GM23338 (cell line): ENCODE data around the gene GPR39. TPM values are rescaled to one million over a fixed set of nuclear protein-coding genes. Genes with fewer than 3 reads are reported as not detected.

ENCODE experiments used
- ATAC-seq: fragments of 200-7000 bp; cut with Tn5 transposase; 3 replicates; pipeline ENCODE4 v1.9.1; 2020
- DNase-seq: peaks from one replicate; pipeline ENCODE4 v3.0.0-alpha.2; 2015; ENCODE audit warnings: low spot score
- H2AFZ ChIP-seq: fragments of 200-600 bp; sonication (generic); 2 replicates; pipeline ENCODE4 v1.8.0; 2016; ENCODE audit warnings: antibody characterized with exemption, mild to moderate bottlenecking, moderate library complexity
- H3F3A ChIP-seq: fragments of 200-600 bp; sonication (generic); replicated peaks from 2 replicates; pipeline ENCODE4 v1.8.0; 2017; ENCODE audit warnings: antibody characterized with exemption, mixed run types, low read depth
- H3K27ac ChIP-seq: fragments of 200-600 bp; sonication (generic); 2 replicates; pipeline ENCODE4 v1.6.1; 2016; ENCODE audit warnings: low read depth
- H3K27me3 ChIP-seq: fragments of 200-600 bp; sonication (generic); 2 replicates; pipeline ENCODE4 v1.8.0; 2016; ENCODE audit warnings: mild to moderate bottlenecking, mixed run types, moderate library complexity; ENCODE audit not compliant: insufficient read depth
- H3K36me3 ChIP-seq: fragments of 200-600 bp; sonication (generic); 2 replicates; pipeline ENCODE4 v1.8.0; 2016; ENCODE audit warnings: mild to moderate bottlenecking; ENCODE audit not compliant: insufficient read depth
- H3K4me1 ChIP-seq: fragments of 200-600 bp; sonication (generic); 2 replicates; pipeline ENCODE4 v1.8.0; 2016; ENCODE audit warnings: mild to moderate bottlenecking, moderate library complexity; ENCODE audit not compliant: insufficient read depth
- H3K4me2 ChIP-seq: fragments of 200-600 bp; sonication (generic); 2 replicates; pipeline ENCODE4 v1.7.1; 2017; ENCODE audit warnings: mixed run types
- H3K4me3 ChIP-seq: fragments of 200-600 bp; sonication (generic); 2 replicates; pipeline ENCODE4 v1.6.1; 2016; ENCODE audit warnings: mixed run types
- H3K79me2 ChIP-seq: fragments of 200-600 bp; sonication (generic); replicated peaks from 2 replicates; pipeline ENCODE4 v1.8.0; 2017; ENCODE audit warnings: mild to moderate bottlenecking; ENCODE audit not compliant: insufficient read depth
- H3K9me2 ChIP-seq: fragments of 200-600 bp; sonication (generic); 2 replicates; pipeline ENCODE4 v1.8.0; 2017; ENCODE audit not compliant: insufficient read depth
- H4K20me1 ChIP-seq: fragments of 200-600 bp; sonication (generic); replicated peaks from 2 replicates; pipeline ENCODE4 v1.8.0; 2017; ENCODE audit warnings: mild to moderate bottlenecking; ENCODE audit not compliant: insufficient read depth
- H3K27ac Mint-ChIP-seq: 2 replicates; pipeline ENCODE4 v1.8.0; 2020; ENCODE audit warnings: inconsistent platforms, mild to moderate bottlenecking, moderate library complexity, mixed read lengths
- H3K27me3 Mint-ChIP-seq: 3 replicates; pipeline ENCODE4 v1.8.0; 2022; ENCODE audit warnings: low read depth, mild to moderate bottlenecking, moderate library complexity, mixed read lengths, inconsistent platforms; ENCODE audit not compliant: insufficient read depth, poor library complexity
- H3K36me3 Mint-ChIP-seq: 3 replicates; pipeline ENCODE4 v1.8.0; 2021; ENCODE audit warnings: low read depth, mild to moderate bottlenecking, inconsistent platforms, moderate library complexity, mixed read lengths
- H3K4me1 Mint-ChIP-seq: 3 replicates; pipeline ENCODE4 v1.8.0; 2020; ENCODE audit warnings: mild to moderate bottlenecking, inconsistent platforms, mixed read lengths
- H3K4me3 Mint-ChIP-seq: 3 replicates; pipeline ENCODE4 v1.8.0; 2021; ENCODE audit warnings: moderate library complexity, mild to moderate bottlenecking, inconsistent platforms, mixed read lengths
- H3K9me3 Mint-ChIP-seq: 3 replicates; pipeline ENCODE4 v1.8.0; 2020; ENCODE audit warnings: moderate library complexity, mild to moderate bottlenecking, inconsistent platforms, mixed read lengths
- CREB1 ChIP-seq: fragments of 250-450 bp; sonication (Bioruptor Pico); IDR thresholded peaks from 2 replicates; pipeline ENCODE4 v1.5.0; 2020; ENCODE audit warnings: low read depth, mild to moderate bottlenecking, moderate library complexity
- ETS1 ChIP-seq: IDR thresholded peaks from 2 replicates; pipeline ENCODE4 v1.6.1; 2016; ENCODE audit warnings: antibody characterized with exemption
- EZH2 ChIP-seq: fragments of 200-600 bp; sonication (generic); IDR thresholded peaks from one replicate; pipeline ENCODE4 v1.8.0; 2017; ENCODE audit warnings: antibody characterized with exemption, mild to moderate bottlenecking, low read depth; ENCODE audit not compliant: unreplicated experiment
- EZH2phosphoT487 ChIP-seq: fragments of 200-600 bp; sonication (generic); IDR thresholded peaks from one replicate; pipeline ENCODE4 v1.8.1; 2018; ENCODE audit warnings: antibody characterized with exemption; ENCODE audit not compliant: unreplicated experiment
- JUNB ChIP-seq: IDR thresholded peaks from one replicate; pipeline ENCODE4 v1.6.1; 2016; ENCODE audit warnings: antibody characterized with exemption; ENCODE audit not compliant: unreplicated experiment
- POLR2AphosphoS5 ChIP-seq: IDR thresholded peaks from 2 replicates; pipeline ENCODE4 v1.6.1; 2016; ENCODE audit warnings: antibody characterized with exemption, low read depth
- REST ChIP-seq: IDR thresholded peaks from one replicate; pipeline ENCODE4 v1.6.1; 2018; ENCODE audit warnings: antibody characterized with exemption; ENCODE audit not compliant: unreplicated experiment
- ZNF331 ChIP-seq: fragments of 250-450 bp; sonication (Bioruptor Pico); IDR thresholded peaks from 2 replicates; pipeline ENCODE4 v1.5.0; 2020; ENCODE audit warnings: low read depth, mild to moderate bottlenecking, moderate library complexity
- polyA plus RNA-seq: library from polyadenylated mRNA; unstranded; fragments of >200 nt; fragmentation: Nextera tagmentation; extraction: Ambion mirVana; gene quantifications from 2 replicates; pipeline ENCODE4 v1.2.1, GENCODE V29; 2016
- total RNA-seq: library from RNA; depleted of rRNA; stranded (reverse); fragments of >200 nt; shearing (Covaris generic); gene quantifications from 2 replicates; pipeline ENCODE4 v1.2.3, GENCODE V29; 2014
- TF ChIP-seq, protein P1 (sequence below): fragments of 250-450 bp; sonication (Bioruptor Pico); IDR thresholded peaks from 2 replicates; pipeline ENCODE4 v1.5.0; 2020; ENCODE audit warnings: mild to moderate bottlenecking, moderate library complexity

The GPR39 gene
- total and polyA plus RNA-seq, 2 experiments from 2014 or later = 0.55 to 1.9 TPM

- TF ChIP-seq CREB1 (CRISPR knock-in tag) (no peak), POLR2AphosphoS5 (no peak), ZNF331 (no peak)
Measured at GRCh38 chr2:132496555-132496954, 80.0 kb downstream of the GPR39 start (continued).

DNA sequence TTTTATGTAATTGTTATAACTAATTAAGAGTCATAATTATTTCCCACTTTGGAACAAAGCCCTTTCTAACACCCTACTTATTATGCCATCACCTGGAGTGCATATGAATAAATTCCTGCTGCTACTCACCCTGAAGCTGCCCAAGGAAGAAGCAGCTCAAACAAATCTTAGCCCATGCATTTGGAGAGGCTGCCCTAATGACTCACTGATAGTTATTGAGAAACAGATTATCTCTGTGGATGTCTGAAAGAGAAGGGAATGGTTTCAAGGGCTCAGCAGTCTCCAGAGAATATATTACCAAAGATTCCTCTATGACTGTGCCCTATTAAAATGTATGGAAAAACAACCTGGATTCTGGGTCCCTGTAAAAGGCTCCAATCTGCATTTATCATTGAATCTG, 81.0 kb downstream of the GPR39 start:
- H3K4me1 ChIP-seq = no peaks in the 10 kb centered on the region
- no peaks in the 10 kb centered on the region for H3K27me3 ChIP-seq
- peaks cover 4% of the 10 kb centered on the region for H3K9me3 Mint-ChIP-seq
- peaks cover 4% of the 10 kb centered on the region for H3K27me3 Mint-ChIP-seq
- H3K27ac ChIP-seq = no peak overlapping the region
- H3K4me3 ChIP-seq = no peak overlapping the region
- no peak overlapping the region for H3K4me3 Mint-ChIP-seq
- H3F3A ChIP-seq = no peaks in the 10 kb centered on the region
- DNase-seq = no peak
- TF ChIP-seq EZH2 (no peak), CREB1 (CRISPR knock-in tag) (no peak), EZH2phosphoT487 (no peak), ETS1 (no peak), REST (no peak), JUNB (no peak)
- TF ChIP-seq, protein P1, sequence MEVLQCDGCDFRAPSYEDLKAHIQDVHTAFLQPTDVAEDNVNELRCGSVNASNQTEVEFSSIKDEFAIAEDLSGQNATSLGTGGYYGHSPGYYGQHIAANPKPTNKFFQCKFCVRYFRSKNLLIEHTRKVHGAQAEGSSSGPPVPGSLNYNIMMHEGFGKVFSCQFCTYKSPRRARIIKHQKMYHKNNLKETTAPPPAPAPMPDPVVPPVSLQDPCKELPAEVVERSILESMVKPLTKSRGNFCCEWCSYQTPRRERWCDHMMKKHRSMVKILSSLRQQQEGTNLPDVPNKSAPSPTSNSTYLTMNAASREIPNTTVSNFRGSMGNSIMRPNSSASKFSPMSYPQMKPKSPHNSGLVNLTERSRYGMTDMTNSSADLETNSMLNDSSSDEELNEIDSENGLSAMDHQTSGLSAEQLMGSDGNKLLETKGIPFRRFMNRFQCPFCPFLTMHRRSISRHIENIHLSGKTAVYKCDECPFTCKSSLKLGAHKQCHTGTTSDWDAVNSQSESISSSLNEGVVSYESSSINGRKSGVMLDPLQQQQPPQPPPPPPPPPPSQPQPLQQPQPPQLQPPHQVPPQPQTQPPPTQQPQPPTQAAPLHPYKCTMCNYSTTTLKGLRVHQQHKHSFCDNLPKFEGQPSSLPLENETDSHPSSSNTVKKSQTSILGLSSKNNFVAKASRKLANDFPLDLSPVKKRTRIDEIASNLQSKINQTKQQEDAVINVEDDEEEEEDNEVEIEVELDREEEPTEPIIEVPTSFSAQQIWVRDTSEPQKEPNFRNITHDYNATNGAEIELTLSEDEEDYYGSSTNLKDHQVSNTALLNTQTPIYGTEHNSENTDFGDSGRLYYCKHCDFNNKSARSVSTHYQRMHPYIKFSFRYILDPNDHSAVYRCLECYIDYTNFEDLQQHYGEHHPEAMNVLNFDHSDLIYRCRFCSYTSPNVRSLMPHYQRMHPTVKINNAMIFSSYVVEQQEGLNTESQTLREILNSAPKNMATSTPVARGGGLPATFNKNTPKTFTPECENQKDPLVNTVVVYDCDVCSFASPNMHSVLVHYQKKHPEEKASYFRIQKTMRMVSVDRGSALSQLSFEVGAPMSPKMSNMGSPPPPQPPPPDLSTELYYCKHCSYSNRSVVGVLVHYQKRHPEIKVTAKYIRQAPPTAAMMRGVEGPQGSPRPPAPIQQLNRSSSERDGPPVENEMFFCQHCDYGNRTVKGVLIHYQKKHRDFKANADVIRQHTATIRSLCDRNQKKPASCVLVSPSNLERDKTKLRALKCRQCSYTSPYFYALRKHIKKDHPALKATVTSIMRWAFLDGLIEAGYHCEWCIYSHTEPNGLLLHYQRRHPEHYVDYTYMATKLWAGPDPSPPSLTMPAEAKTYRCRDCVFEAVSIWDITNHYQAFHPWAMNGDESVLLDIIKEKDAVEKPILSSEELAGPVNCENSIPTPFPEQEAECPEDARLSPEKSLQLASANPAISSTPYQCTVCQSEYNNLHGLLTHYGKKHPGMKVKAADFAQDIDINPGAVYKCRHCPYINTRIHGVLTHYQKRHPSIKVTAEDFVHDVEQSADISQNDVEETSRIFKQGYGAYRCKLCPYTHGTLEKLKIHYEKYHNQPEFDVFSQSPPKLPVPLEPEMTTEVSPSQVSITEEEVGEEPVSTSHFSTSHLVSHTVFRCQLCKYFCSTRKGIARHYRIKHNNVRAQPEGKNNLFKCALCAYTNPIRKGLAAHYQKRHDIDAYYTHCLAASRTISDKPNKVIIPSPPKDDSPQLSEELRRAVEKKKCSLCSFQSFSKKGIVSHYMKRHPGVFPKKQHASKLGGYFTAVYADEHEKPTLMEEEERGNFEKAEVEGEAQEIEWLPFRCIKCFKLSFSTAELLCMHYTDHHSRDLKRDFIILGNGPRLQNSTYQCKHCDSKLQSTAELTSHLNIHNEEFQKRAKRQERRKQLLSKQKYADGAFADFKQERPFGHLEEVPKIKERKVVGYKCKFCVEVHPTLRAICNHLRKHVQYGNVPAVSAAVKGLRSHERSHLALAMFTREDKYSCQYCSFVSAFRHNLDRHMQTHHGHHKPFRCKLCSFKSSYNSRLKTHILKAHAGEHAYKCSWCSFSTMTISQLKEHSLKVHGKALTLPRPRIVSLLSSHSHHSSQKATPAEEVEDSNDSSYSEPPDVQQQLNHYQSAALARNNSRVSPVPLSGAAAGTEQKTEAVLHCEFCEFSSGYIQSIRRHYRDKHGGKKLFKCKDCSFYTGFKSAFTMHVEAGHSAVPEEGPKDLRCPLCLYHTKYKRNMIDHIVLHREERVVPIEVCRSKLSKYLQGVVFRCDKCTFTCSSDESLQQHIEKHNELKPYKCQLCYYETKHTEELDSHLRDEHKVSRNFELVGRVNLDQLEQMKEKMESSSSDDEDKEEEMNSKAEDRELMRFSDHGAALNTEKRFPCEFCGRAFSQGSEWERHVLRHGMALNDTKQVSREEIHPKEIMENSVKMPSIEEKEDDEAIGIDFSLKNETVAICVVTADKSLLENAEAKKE (CRISPR knock-in tag) = no peak
- H3K27ac Mint-ChIP-seq = no peak overlapping the region
- peaks cover 7% of the 10 kb centered on the region; the same call in 2 of the 3 replicates for H3K4me1 Mint-ChIP-seq
- H3K9me2 ChIP-seq = peaks cover 5% of the 10 kb centered on the region; the same call in 1 of the 2 replicates
- no peaks in the 10 kb centered on the region for H3K36me3 Mint-ChIP-seq
- no peaks in the 10 kb centered on the region for H4K20me1 ChIP-seq
- no peaks in the 10 kb centered on the region for H3K79me2 ChIP-seq
- ATAC-seq = no peak
- no peak overlapping the region for H2AFZ ChIP-seq
- no peak overlapping the region for H3K4me2 ChIP-seq
- no peaks in the 10 kb centered on the region; the same call in 1 of the 2 replicates for H3K36me3 ChIP-seq
